Measurements from ENCODE around the gene SLC17A7. TPM values are rescaled to one million over a fixed set of nuclear protein-coding genes. Genes with fewer than 3 reads are reported as not detected.

SLC17A7 gene
- total RNA-seq, 2 experiments from 2014 or later, result 0.30 to 0.43 TPM

DNA sequence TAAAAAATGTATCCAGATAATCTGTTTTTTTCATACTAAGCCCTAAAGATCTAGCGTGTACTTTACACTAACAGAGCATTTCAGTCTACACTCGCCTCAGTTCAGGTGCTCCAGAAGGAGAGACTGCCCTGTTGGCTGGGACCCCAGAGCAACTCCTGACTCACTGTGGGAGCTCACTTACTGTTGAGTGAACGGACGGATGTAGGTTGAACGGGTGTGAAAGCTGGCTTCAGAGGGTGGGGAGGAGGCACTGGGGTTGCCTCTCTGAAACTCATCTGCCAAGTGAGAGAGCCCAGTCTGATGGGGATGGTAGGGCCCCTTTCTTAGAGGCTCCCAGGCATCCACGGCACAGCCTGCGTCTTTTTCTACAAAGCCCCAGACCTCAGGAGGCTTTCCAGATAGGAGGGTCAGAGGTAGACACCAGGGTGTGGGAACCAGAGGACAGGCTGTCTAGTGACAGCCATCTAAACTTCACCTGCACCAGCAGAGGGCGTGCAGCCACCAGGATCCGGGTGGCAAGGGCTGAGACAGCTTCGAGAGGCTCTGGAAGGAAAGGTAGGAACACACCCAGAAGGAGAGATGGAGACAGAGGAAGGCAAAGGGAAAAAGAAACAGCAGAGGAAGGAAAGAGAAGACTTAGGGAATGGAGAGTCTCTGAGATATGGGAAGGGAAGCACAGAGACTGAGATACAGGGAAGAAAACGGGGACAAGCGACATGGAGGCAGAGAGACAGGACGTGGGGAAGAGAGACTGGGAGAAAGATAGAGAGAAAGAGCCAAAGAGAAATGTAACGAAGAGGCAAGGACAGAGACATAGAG is 49.5 kb downstream of the SLC17A7 start:
- POLR2A ChIA-PET, result interaction anchor here (0.6 to 2.5 kb wide), 17 partner anchors 17 to 273 kb away, joined by 3 to 14 read pairs (median 3); partner anchors contain the start of genes ALDH16A1, CD37, FLT3LG and RPL13A
- no peaks in the 10 kb centered on the region for H3K9me3 Mint-ChIP-seq
- H3K4me3 Mint-ChIP-seq, result no peak overlapping the region

DNA sequence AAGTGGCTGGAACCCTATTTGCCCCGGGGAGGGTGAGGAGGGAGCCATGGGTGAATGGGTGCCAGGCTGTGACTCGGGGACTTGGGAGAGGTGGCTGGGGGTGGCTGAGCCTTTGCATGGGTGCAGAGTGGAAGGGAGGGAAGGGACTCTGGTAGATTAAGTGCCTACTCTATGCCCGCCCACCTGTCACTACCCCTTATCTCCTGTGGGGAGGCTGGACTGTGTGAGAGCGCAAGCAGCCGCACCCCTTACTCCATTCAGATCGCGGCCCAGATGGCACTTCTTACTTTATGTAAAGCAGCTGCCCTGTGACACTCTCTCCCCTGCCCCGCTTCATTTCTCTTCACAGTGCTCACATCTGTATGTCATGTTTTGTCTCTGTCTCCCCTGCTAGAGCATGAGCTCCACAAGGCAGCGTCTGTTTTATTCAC is 50.4 kb downstream of the SLC17A7 start:
- no peak for DNase-seq
- ChIA-PET POLR2A (interaction anchor here (0.6 to 2.5 kb wide), 15 partner anchors 18 to 99 kb away, joined by 3 to 14 read pairs (median 3); partner anchors contain the start of genes ALDH16A1, CD37, FLT3LG and RPL13A), CTCF (interaction anchor here (0.6 to 3.0 kb wide), 29 partner anchors 9 to 180 kb away, joined by 3 to 55 read pairs (median 5); partner anchors contain the start of genes ALDH16A1, GFY, PIH1D1 and SLC17A7)
- no peak overlapping the region for H3K4me3 Mint-ChIP-seq
- H3K27me3 Mint-ChIP-seq, result peaks cover 10% of the 10 kb centered on the region
- H3K9me3 Mint-ChIP-seq, result no peaks in the 10 kb centered on the region
- H3K4me1 Mint-ChIP-seq, result peaks cover 33% of the 10 kb centered on the region
- H3K27ac Mint-ChIP-seq, result no peak overlapping the region
- H3K36me3 Mint-ChIP-seq (ENCODE audit: low read depth), result no peaks in the 10 kb centered on the region

More for the DNA sequence above, 49.5 kb downstream of the SLC17A7 start:
- Mint-ChIP-seq H3K36me3 (ENCODE audit: low read depth) (no peaks in the 10 kb centered on the region), H3K27me3 (peaks cover 10% of the 10 kb centered on the region), H3K4me1 (peaks cover 33% of the 10 kb centered on the region), H3K27ac (peak overlapping the region; percentile 29)
- DNase-seq, result peak; percentile 85
- CTCF ChIA-PET, result interaction anchor here (0.6 to 3.0 kb wide), 32 partner anchors 9 to 179 kb away, joined by 3 to 55 read pairs (median 5); partner anchors contain the start of genes ALDH16A1, GFY, PIH1D1 and SLC17A7

DNA sequence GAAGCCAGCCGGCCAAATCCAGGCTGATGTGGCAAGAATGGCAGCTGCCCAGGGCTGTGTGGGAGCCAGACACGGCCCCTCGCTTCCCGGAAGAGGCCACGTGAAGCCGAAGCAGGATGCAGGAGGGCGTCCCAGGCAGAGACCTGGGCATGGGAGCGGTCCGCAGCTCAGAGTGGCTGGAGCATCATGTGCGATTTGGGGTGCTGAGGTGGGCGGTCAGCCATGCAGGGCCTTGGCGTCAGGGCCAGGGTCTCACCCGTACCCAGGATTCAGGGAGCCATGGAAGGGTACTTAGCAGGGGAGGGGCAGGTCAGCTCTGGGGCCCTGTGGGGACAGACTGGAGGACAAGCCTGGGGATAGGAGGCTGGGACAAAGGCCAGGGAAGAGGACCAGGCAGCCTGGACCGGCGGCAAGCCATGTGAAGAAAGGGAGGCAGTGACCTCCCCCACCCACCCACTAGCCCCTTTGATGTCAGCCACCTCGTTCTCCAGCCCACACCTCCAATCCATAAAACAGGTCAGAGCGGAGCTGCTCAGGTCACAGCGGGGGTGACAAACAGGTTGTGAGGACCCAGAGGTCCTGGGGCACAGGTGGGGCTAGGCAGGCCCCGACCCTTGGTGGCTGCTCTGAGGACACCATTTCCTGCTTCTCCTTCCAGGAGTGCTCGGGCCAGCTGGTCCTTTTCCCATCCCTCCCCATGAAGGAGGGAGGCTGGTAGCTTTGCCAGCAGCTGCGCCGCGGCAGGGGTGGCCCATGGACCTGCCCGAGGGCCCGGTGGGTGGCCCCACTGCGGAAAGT is 51.0 kb downstream of the SLC17A7 start:
- POLR2A ChIA-PET, result interaction anchor here (0.7 to 2.5 kb wide), 5 partner anchors 19 to 98 kb away, joined by 3 to 11 read pairs (median 3); no protein-coding TSS in a partner anchor
- Mint-ChIP-seq H3K9me3 (no peaks in the 10 kb centered on the region), H3K4me1 (peaks cover 33% of the 10 kb centered on the region), H3K27me3 (peaks cover 10% of the 10 kb centered on the region), H3K36me3 (ENCODE audit: low read depth) (no peaks in the 10 kb centered on the region), H3K27ac (no peak overlapping the region), H3K4me3 (no peak overlapping the region)
- CTCF ChIA-PET, result interaction anchor here (1.2 to 3.0 kb wide), 7 partner anchors 9 to 86 kb away, joined by 4 to 55 read pairs (median 14); no protein-coding TSS in a partner anchor
- no peak for DNase-seq

DNA sequence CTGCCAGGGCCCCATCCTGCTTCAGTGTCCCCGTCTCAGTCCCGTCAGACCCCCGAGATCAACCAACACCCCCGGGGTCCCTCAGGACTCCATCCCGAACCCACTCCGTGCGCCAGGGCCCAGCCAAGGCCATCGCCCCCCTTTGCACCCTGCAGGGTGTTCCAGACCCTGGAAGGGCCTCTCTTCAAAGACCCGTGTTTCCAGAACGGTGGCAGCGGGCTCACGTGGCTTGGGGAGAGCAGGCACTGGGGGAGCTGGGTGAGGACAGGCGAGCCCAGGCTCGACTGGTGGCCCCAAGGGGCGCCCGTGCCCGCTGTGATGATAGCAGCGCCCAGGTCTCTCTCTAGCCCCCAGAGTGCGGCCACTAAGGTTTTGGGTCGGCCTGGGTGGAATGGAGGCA is 51.9 kb downstream of the SLC17A7 start:
- H3K4me3 Mint-ChIP-seq, result no peak overlapping the region
- CTCF ChIA-PET, result no interaction called here
- peaks cover 33% of the 10 kb centered on the region for H3K4me1 Mint-ChIP-seq
- POLR2A ChIA-PET, result interaction anchor here (0.7 to 1.8 kb wide), 3 partner anchors 70 to 99 kb away, joined by 3 to 11 read pairs (median 3); no protein-coding TSS in a partner anchor
- no peak for DNase-seq
- H3K36me3 Mint-ChIP-seq (ENCODE audit: low read depth), result no peaks in the 10 kb centered on the region
- H3K27me3 Mint-ChIP-seq, result peaks cover 10% of the 10 kb centered on the region
- H3K27ac Mint-ChIP-seq, result no peak overlapping the region
- H3K9me3 Mint-ChIP-seq, result no peaks in the 10 kb centered on the region

DNA sequence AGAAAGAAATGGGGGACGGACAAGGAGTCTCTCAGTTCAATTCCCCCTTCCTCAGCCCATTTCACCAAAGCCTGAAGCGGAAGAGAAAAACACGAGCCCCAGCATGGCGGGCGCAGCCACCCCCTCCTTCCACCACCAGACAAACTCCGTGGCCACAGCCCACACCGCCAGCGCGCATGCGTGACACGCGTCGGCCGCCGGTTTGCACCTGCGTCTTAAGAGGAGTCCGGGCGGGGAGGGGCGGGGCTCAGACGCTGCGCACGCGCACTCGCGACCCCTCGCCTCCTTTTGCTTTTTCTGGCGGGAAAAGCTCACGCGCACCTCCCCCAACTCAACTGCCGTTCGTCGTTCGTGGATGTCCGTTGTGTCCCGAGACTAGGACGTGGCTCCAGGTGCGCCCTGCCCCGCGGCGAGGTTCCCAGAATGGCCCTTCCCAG is 53.4 kb downstream of the SLC17A7 start, which contains the start of gene KASH5:
TSS of gene KASH5 (plus strand) at position 314 of the 437 bp plus-strand sequence. CDS start 2,635 bp downstream, outside the sequence.
- peak; percentile 92 for DNase-seq
- Mint-ChIP-seq H3K4me1 (peaks cover 33% of the 10 kb centered on the region), H3K27ac (peak within 1 kb of the TSS; percentile 65), H3K27me3 (peaks cover 14% of the 10 kb centered on the region), H3K4me3 (peak within 1 kb of the TSS; percentile 62), H3K36me3 (ENCODE audit: low read depth) (no peaks in the 10 kb centered on the region), H3K9me3 (peaks cover 3% of the 10 kb centered on the region)
- POLR2A ChIA-PET, result interaction anchor here (1.2 to 1.4 kb wide), 2 partner anchors 13 to 64 kb away, joined by 4 read pairs; partner anchors contain the start of gene PIH1D1
- CTCF ChIA-PET, result interaction anchor here (0.6 to 1.4 kb wide), 2 partner anchors 54 to 192 kb away, joined by 3 to 4 read pairs; no protein-coding TSS in a partner anchor

DNA sequence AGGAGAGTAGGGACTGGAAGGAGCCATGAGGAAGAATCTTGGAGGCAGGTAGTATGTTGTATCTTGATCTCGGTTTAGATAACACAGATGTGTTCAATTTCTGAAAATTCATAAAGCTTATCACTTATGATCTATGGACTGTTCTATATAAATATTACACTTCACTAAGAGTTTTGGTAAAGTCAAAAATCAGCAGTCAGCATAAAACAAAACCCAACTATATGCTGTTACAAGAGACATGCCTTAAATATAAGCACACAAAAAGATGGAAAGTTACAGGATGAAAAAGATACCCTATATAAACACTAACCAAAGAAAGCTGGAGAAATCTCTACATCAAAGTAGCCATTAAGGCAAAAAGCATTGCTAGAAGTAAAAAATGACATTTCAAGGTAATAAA is 57.7 kb downstream of the SLC17A7 start:
- Mint-ChIP-seq H3K36me3 (ENCODE audit: low read depth) (no peaks in the 10 kb centered on the region), H3K4me3 (no peak overlapping the region), H3K9me3 (peaks cover 10% of the 10 kb centered on the region), H3K4me1 (peaks cover 10% of the 10 kb centered on the region), H3K27ac (no peak overlapping the region), H3K27me3 (peaks cover 10% of the 10 kb centered on the region)
- ChIA-PET POLR2A (no interaction called here), CTCF (no interaction called here)
- no peak for DNase-seq

DNA sequence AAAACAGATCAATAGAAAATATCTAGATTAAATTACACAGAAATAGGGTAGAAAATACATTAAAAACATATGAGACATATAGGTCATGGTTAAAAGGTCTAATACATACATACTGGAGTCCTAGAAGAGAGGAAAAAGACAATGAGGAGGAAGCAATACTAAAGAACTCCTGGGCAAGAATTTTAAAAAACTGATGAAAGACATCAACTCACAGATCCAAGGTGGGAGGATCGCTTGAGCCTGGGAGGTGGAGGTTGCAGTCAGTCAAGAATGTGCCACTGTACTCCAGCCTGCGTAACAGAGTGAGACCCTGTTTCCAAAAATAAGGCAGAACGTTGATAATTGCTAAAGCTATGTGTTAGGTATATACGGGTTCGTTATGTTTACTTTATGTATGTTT is 58.7 kb downstream of the SLC17A7 start:
- H3K27ac Mint-ChIP-seq, result no peak overlapping the region
- no peak overlapping the region for H3K4me3 Mint-ChIP-seq
- no peak for DNase-seq
- CTCF ChIA-PET, result interaction anchor here (0.6 kb wide), 1 partner anchor 55 kb away, joined by 3 read pairs; no protein-coding TSS in a partner anchor
- H3K9me3 Mint-ChIP-seq, result peaks cover 10% of the 10 kb centered on the region
- POLR2A ChIA-PET, result no interaction called here
- peaks cover 12% of the 10 kb centered on the region for H3K27me3 Mint-ChIP-seq
- peaks cover 3% of the 10 kb centered on the region for H3K4me1 Mint-ChIP-seq
- no peaks in the 10 kb centered on the region for H3K36me3 Mint-ChIP-seq (ENCODE audit: low read depth)

DNA sequence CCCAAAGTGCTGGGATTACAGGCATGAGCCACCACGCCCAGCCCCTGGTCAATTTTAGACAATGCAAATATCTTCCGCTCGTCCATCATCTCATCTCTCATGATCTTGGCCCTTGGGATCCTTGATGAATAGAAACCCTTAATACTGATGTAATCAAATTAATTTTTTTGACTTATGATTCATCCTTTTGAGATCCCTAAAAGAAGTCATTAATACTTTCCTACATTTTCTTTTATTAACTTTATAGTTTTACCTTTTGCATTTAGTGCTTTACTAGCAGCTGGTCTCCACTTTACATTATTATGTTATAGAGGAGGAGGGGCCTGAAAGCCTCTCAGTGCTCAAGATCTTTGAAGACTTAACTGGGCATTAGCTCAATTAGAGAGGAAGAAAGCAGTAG is 60.9 kb downstream of the SLC17A7 start:
- Mint-ChIP-seq H3K27me3 (peaks cover 10% of the 10 kb centered on the region), H3K4me1 (no peaks in the 10 kb centered on the region), H3K9me3 (peaks cover 10% of the 10 kb centered on the region), H3K4me3 (no peak overlapping the region), H3K27ac (no peak overlapping the region), H3K36me3 (ENCODE audit: low read depth) (no peaks in the 10 kb centered on the region)
- ChIA-PET POLR2A (no interaction called here), CTCF (interaction anchor here (1.1 to 1.5 kb wide), 3 partner anchors 11 to 283 kb away, joined by 3 to 4 read pairs (median 4); no protein-coding TSS in a partner anchor)
- DNase-seq, result no peak

Other genes with a start within 250 kb of the SLC17A7 start
- 1 to 10 TPM; 3.0 to 3.5 TPM for gene SLC6A16, start 116.3 kb downstream of the SLC17A7 start, total RNA-seq
- gene CD37, start 106.1 kb downstream of the SLC17A7 start, total RNA-seq, result 100 to 1,000 TPM; 278 to 299 TPM
- not detected for gene TEAD2, start 79.1 kb downstream of the SLC17A7 start, total RNA-seq
- gene DKKL1, start 77.7 kb downstream of the SLC17A7 start, total RNA-seq, result not detected
- under 1 TPM; 0.73 to 0.81 TPM for gene KASH5, start 53.3 kb downstream of the SLC17A7 start, total RNA-seq
- not detected for gene PTH2, start 18.1 kb downstream of the SLC17A7 start, total RNA-seq
- gene GFY, start 16.1 kb downstream of the SLC17A7 start, total RNA-seq, result not detected
- 100 to 1,000 TPM; 168 to 170 TPM for gene PIH1D1, start 10.3 kb upstream of the SLC17A7 start, total RNA-seq
- gene ALDH16A1, start 11.7 kb upstream of the SLC17A7 start, total RNA-seq, result 10 to 100 TPM; 34.1 to 36.6 TPM
- 100 to 1,000 TPM; 187 to 197 TPM for gene FLT3LG, start 32.7 kb upstream of the SLC17A7 start, total RNA-seq
- 1,000 to 10,000 TPM; 2,417 to 2,463 TPM for gene RPL13A, start 46.1 kb upstream of the SLC17A7 start, total RNA-seq
- gene RPS11, start 54.9 kb upstream of the SLC17A7 start, total RNA-seq, result 1,000 to 10,000 TPM; 2,194 to 2,385 TPM
- gene FCGRT, start 71.1 kb upstream of the SLC17A7 start, total RNA-seq, result 10 to 100 TPM; 10.2 to 11.1 TPM
- gene RCN3, start 86.5 kb upstream of the SLC17A7 start, total RNA-seq, result 1 to 10 TPM; 1.8 to 2.0 TPM
- gene NOSIP, start 139.0 kb upstream of the SLC17A7 start, total RNA-seq, result 100 to 1,000 TPM; 162 to 163 TPM
- gene PRRG2, start 139.8 kb upstream of the SLC17A7 start, total RNA-seq, result 1 to 10 TPM; 1.0 to 1.1 TPM
- gene PRR12, start 149.7 kb upstream of the SLC17A7 start, total RNA-seq, result 10 to 100 TPM; 33.0 to 36.2 TPM
- 10 to 100 TPM; 17.8 to 18.1 TPM for gene RRAS, start 198.6 kb upstream of the SLC17A7 start, total RNA-seq
- gene SCAF1, start 200.7 kb upstream of the SLC17A7 start, total RNA-seq, result 10 to 100 TPM; 65.3 to 66.4 TPM
- 100 to 1,000 TPM; 163 to 174 TPM for gene IRF3, start 224.3 kb upstream of the SLC17A7 start, total RNA-seq
- gene BCL2L12, start 224.4 kb upstream of the SLC17A7 start, total RNA-seq, result 10 to 100 TPM; 71.2 to 74.3 TPM
- 100 to 1,000 TPM; 103 to 108 TPM for gene PRMT1, start 235.7 kb upstream of the SLC17A7 start, total RNA-seq
- gene ADM5, start 248.1 kb upstream of the SLC17A7 start, total RNA-seq, result 1 to 10 TPM; 2.6 to 2.9 TPM
- gene CPT1C, start 249.6 kb upstream of the SLC17A7 start, total RNA-seq, result 1 to 10 TPM; 1.9 to 2.9 TPM

All from activated CD4-positive, alpha-beta memory T cell treated with anti-CD3 and anti-CD28 coated beads, Interleukin-2, amount 10 ng/mL, durations not matched to agents 7 days and 5 days (primary cell).